Fibroblast of mammary gland (primary cell): Measurements from ENCODE around the gene SGCA.
A peak's percentile ranks its signal among the peaks of the same experiment; 100 is the strongest.

Experiments
- DNase-seq: peaks from one replicate; pipeline ENCODE4 v3.0.0-alpha.2; 2010; ENCODE audit warnings: low read depth
- H3K4me3 ChIP-seq: 2 replicates; pipeline ENCODE4 v1.5.1; 2011; ENCODE audit warnings: low read depth, mild to moderate bottlenecking, low read length, moderate library complexity; ENCODE audit not compliant: control insufficient read depth
- TF ChIP-seq, protein P1 (sequence below): conservative IDR thresholded peaks from 2 replicates; pipeline ENCODE4 v1.5.1; 2011; ENCODE audit warnings: low read depth, low read length, inconsistent platforms; ENCODE audit not compliant: control insufficient read depth, insufficient read depth

Gene SGCA

DNA sequence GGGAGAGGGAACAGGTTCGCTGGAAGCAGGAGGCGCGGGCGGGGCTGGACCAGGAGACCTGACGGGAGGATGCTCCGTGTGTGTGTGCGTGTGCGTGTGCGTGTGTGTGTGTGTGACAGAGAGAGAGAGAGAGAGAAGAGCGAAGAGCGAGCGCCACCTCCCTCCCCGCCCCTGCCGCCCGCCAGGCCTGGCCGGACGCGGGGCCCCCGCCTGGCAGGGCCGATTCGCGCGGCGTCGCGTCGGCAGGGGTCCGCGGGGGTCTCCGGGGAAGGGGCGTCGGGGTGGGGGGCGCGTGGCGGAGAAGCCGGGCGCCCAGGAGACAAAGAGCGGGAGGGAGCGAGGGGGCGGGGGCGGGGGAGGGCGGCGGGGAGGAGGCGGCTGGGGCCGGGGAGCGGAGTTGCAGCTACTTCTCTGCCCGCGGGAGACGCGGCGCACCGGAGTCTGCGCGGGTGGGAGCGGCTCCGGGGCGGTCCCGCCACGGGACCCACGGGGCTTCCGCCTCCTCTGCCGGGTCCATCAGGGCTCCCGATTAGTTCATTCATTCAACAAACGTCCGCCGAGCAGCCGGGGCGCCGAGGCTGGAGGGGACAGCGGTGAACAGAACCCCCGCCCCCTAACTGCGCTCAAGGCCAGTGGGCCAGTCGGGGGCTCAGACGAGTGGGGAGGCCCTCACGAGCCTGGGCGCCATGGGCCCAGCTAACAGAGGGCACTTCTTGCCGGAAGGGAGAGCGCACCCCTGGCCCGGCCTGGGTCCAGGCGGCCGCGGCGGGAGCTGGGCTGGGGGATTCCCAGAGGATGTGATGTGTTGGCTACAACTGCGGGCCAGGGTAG is 35.9 kb upstream of the SGCA start, which contains the start of gene SAMD14:
TSS of gene SAMD14 (minus strand) at position 433 of the 831 bp plus-strand sequence. CDS start 5,201 bp downstream, outside the sequence.
- no peak for DNase-seq
- TF ChIP-seq, protein P1, sequence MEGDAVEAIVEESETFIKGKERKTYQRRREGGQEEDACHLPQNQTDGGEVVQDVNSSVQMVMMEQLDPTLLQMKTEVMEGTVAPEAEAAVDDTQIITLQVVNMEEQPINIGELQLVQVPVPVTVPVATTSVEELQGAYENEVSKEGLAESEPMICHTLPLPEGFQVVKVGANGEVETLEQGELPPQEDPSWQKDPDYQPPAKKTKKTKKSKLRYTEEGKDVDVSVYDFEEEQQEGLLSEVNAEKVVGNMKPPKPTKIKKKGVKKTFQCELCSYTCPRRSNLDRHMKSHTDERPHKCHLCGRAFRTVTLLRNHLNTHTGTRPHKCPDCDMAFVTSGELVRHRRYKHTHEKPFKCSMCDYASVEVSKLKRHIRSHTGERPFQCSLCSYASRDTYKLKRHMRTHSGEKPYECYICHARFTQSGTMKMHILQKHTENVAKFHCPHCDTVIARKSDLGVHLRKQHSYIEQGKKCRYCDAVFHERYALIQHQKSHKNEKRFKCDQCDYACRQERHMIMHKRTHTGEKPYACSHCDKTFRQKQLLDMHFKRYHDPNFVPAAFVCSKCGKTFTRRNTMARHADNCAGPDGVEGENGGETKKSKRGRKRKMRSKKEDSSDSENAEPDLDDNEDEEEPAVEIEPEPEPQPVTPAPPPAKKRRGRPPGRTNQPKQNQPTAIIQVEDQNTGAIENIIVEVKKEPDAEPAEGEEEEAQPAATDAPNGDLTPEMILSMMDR = no peak
- peak within 1 kb of the TSS; percentile 37 for H3K4me3 ChIP-seq

DNA sequence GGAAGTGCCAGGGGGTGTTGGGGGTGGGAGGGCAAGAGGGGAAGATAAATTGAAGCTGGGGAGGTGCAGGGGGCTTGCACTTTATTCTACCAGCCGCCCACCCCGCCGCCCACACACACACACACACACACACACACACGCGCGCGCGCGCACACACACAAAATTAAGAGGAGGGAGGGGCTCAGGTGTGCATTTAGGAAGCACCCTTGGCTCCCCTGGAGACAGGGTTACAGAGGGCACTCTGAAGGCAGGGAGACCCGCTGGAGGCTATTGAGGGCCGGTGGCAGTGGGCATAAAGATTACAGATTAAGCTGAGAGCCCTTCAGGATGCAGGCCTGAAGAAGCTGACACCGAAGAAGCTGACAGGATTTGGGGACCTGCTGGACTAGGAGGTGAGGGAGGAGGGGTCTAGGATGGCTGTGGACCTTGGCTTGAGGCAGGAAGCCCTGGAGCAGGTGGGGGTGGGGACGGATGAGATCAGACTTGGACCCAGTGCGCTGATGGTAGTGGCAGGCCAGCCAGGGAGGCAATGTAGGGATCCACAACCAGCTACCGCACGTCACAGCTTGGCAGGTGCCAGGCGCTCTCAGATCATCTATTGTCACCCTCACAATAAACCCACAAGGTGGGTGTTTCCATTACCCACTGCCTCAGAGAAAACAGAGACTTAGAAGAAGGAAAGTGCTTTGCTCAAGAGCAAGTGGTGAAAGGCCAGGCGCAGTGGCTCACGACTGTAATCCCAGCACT is 35.1 kb upstream of the SGCA start:
- no peak for DNase-seq
- TF ChIP-seq, protein P1 = no peak
- H3K4me3 ChIP-seq = no peak overlapping the region

DNA sequence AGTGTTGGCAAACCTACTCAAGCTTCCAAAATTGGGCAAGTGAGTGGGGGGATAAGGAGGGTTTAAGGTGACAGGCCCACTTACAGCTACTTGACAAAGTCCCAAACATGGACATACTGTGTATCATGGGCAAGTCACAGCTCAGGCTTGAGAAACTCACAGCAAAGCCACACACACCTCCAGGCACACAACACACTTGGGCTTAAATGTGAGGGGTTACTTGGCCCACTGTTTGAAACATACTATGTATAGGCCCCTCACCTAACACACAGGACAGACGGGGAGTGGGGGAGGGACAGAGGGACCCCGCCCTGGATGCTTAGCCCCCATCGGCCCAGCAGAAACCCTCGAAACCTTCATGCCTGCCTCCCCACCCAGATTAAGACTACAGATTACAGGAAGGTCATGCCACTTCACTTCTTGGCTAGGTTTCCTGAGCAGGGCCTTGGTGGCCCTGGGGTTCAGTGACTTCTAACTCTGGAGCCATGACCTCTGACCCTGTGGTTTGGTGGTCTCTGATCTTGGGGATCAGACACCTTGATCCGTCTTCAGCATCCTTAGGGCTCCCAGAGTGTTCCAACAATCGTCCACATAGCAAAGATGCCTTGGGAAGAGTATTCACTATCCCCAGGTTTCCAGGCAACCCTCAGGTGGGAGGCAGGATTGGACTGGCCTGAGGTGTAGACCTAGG is 33.6 kb upstream of the SGCA start:
- TF ChIP-seq, protein P1 = no peak
- DNase-seq = no peak

DNA sequence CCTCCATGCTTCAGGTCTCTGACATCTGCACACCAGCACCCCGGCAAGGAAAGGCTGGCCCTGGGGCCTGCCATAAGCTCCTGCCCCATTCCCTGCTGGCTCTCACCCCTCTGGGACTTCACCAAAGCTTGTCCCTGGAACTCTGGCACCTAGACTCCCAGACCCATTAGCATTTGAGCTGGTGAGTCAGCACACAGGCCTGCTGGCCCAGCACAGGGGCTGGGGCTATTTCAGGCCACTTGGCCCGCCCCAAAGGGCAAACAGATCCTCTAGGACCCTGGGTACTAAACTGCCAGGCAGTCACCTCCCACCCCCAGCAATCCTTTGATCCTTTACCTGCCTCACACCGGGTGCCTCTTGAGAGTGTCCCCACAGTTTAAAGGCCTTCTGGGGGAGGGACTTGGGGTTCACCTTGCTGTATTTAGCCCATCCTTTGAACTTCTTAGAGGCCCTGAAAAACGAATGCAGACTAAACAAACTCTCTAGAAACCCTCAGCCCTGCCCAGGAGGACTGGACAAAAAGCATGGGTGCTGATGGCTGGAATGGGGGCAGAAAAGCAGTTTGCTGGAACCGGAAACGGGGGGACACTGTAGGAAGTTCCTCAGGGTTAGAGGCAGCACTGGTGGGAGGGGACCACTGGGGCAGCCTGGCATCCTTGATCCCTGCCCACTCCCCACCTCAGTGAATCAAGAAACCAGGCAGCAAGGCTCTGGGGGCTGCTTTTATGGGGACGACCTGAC is 32.6 kb upstream of the SGCA start:
- TF ChIP-seq, protein P1 = no peak

More for the DNA sequence above, 33.6 kb upstream of the SGCA start:
- no peak overlapping the region for H3K4me3 ChIP-seq

DNA sequence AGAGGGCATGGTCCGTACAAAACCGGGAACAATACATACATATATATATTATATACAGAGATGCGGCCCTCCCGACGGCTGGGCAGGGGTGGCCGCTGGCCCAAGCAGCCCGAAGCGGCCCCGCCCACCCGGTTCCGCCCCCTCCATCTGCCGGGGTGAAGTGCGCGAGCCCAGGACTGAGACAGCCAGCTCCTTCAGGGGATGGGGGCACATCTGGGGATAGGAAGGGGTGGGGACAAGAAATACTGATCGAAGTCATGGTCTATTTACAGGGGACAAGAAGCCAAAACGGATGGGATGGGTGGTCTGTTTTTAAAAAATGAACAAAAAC is 32.1 kb upstream of the SGCA start:
- H3K4me3 ChIP-seq = no peak overlapping the region
- no peak for DNase-seq
- TF ChIP-seq, protein P1 = no peak

More for the DNA sequence above, 32.6 kb upstream of the SGCA start:
- no peak overlapping the region for H3K4me3 ChIP-seq
- peak; percentile 43 for DNase-seq
